ENCODE measurements around the gene NT5C1B.

Gene NT5C1B

GRCh38 chr2:18602298-18602697 lies 12.9 kb upstream of the NT5C1B start:
- TF ChIP-seq, protein P1, sequence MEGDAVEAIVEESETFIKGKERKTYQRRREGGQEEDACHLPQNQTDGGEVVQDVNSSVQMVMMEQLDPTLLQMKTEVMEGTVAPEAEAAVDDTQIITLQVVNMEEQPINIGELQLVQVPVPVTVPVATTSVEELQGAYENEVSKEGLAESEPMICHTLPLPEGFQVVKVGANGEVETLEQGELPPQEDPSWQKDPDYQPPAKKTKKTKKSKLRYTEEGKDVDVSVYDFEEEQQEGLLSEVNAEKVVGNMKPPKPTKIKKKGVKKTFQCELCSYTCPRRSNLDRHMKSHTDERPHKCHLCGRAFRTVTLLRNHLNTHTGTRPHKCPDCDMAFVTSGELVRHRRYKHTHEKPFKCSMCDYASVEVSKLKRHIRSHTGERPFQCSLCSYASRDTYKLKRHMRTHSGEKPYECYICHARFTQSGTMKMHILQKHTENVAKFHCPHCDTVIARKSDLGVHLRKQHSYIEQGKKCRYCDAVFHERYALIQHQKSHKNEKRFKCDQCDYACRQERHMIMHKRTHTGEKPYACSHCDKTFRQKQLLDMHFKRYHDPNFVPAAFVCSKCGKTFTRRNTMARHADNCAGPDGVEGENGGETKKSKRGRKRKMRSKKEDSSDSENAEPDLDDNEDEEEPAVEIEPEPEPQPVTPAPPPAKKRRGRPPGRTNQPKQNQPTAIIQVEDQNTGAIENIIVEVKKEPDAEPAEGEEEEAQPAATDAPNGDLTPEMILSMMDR (IDR thresholded peaks at IDR 0.05; ENCODE audit: borderline replicate concordance, insufficient read depth, low read depth, low read length), result no peak
- H3K4me3 ChIP-seq (ENCODE audit: low read depth, low read length), result no peak overlapping the region

- no peak overlapping the region for H3K4me3 ChIP-seq (ENCODE audit: low read depth, low read length)
- TF ChIP-seq, protein P1 (IDR thresholded peaks at IDR 0.05; ENCODE audit: borderline replicate concordance, insufficient read depth, low read depth, low read length), result no peak
These were observed 10.9 kb upstream of the NT5C1B start for GRCh38 chr2:18600255-18600613.

- TF ChIP-seq, protein P1 (IDR thresholded peaks at IDR 0.05; ENCODE audit: borderline replicate concordance, insufficient read depth, low read depth, low read length), result no peak
- H3K4me3 ChIP-seq (ENCODE audit: low read depth, low read length), result no peak overlapping the region
These were observed 10.3 kb upstream of the NT5C1B start for GRCh38 chr2:18599509-18600254.

DNA sequence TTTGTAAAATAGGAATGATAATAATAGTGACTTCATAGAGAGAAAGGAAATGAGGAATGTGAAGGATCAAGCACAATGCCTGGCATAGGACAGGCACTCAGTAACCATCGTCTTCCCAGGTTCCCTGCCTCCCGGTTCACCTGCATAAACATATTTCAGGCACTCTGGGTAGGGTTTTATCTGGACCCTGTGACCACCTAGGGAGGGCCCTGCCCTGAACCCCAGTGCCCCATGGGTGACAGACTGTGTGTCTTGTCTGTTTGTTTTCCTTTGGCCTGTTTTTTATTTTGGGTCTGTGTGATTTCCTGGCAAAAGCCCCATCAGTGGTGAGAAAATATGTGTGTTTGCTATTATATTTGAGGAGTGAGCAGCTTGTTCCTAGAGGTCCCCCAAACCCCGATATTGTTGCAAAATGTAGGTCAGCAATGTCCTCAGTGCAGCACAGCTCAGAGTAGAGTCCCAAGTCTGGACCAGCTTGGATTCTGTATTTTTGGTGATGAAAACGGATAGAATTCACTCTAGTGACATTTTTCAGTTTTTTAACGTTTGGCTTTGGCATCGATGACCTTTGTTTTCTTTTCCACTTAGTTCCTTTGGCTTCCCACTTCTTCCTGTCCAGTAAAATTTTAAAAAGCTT lies 9.6 kb upstream of the NT5C1B start:
- TF ChIP-seq, protein P1 (IDR thresholded peaks at IDR 0.05; ENCODE audit: borderline replicate concordance, insufficient read depth, low read depth, low read length), result no peak
- H3K4me3 ChIP-seq (ENCODE audit: low read depth, low read length), result no peak overlapping the region

GRCh38 chr2:18597618-18598017 lies 8.2 kb upstream of the NT5C1B start:
- TF ChIP-seq, protein P1 (IDR thresholded peaks at IDR 0.05; ENCODE audit: borderline replicate concordance, insufficient read depth, low read depth, low read length), result no peak
- no peak overlapping the region for H3K4me3 ChIP-seq (ENCODE audit: low read depth, low read length)

- TF ChIP-seq, protein P1 (IDR thresholded peaks at IDR 0.05; ENCODE audit: borderline replicate concordance, insufficient read depth, low read depth, low read length), result no peak
- no peak overlapping the region for H3K4me3 ChIP-seq (ENCODE audit: low read depth, low read length)
These were observed 7.6 kb upstream of the NT5C1B start for GRCh38 chr2:18596993-18597392.

DNA sequence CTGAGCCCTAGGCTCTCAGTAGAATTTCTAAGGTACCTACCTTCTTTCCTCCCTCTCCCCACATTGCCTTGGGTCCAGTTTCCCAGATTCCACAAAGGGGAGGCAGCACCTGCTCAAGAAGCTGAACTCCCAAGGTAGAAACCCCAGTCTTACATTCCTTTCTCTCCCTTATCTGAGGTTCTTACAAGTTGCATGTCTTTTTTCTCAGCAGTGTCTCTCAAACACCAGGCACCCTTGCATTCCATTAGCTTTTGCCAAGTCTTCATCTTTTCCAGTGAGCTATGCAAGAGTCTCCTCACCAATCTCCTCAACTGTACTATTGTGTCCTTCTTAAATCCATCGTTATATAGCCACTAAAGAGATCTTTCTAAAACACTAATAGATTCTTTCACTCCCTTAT lies 4.1 kb upstream of the NT5C1B start:
- TF ChIP-seq, protein P1 (IDR thresholded peaks at IDR 0.05; ENCODE audit: borderline replicate concordance, insufficient read depth, low read depth, low read length), result no peak
- H3K4me3 ChIP-seq (ENCODE audit: low read depth, low read length), result no peak overlapping the region
